ENCODE data around the gene PLA2G2C.

DNA sequence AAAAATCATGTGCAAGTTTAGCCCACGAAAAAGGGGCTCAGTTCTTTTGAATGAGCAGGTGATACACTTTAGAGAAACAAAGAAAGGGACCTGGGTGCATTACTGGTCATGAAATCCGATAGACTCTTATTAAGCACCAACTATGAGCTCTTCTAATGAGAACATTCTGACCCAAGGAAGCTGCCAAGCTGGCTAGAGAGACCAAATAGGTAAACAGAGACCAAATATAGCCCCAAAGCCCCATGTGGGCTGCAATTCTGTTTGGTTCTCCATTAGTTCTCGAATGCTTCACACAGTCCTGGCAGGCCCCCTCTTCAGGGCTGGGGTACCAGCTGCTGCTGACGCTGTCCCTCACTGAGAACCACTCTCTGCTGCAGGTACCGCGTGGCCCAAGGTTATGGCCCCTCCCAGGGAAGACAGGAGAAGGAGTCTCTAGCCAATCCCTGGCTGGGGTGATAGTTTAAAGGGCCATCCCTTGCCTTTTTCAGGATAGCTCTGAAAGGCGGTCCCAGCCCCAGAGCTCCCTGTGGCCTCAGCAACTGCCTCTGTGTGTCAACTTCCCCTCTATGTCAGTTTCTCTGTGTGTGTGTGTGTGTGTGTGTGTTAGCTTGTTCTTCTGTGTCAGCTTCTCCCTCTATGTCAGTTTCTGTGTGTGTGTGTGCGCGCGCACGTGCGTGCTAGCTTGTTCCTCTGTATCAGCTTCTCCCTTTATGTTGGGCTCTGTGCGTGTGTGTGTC lies 7.5 kb downstream of the PLA2G2C start:
- TF ChIP-seq POLR2AphosphoS5 (IDR thresholded peaks at IDR 0.05; ENCODE audit: low read depth, low read length) (no peak), TAF1 (IDR thresholded peaks at IDR 0.05; ENCODE audit: borderline replicate concordance, insufficient read depth, low read length) (no peak)
- TF ChIP-seq, protein P1, sequence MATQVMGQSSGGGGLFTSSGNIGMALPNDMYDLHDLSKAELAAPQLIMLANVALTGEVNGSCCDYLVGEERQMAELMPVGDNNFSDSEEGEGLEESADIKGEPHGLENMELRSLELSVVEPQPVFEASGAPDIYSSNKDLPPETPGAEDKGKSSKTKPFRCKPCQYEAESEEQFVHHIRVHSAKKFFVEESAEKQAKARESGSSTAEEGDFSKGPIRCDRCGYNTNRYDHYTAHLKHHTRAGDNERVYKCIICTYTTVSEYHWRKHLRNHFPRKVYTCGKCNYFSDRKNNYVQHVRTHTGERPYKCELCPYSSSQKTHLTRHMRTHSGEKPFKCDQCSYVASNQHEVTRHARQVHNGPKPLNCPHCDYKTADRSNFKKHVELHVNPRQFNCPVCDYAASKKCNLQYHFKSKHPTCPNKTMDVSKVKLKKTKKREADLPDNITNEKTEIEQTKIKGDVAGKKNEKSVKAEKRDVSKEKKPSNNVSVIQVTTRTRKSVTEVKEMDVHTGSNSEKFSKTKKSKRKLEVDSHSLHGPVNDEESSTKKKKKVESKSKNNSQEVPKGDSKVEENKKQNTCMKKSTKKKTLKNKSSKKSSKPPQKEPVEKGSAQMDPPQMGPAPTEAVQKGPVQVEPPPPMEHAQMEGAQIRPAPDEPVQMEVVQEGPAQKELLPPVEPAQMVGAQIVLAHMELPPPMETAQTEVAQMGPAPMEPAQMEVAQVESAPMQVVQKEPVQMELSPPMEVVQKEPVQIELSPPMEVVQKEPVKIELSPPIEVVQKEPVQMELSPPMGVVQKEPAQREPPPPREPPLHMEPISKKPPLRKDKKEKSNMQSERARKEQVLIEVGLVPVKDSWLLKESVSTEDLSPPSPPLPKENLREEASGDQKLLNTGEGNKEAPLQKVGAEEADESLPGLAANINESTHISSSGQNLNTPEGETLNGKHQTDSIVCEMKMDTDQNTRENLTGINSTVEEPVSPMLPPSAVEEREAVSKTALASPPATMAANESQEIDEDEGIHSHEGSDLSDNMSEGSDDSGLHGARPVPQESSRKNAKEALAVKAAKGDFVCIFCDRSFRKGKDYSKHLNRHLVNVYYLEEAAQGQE (IDR thresholded peaks at IDR 0.05; ENCODE audit: insufficient read depth in 1 of 2, low read depth in 2 of 2, low read length in 2 of 2) = no peak
